ENCODE measurements around the gene CTSL.

- TF ChIP-seq GLIS3 (CRISPR knock-in tag; IDR thresholded peaks at IDR 0.05) (no peak), TCF4 (CRISPR knock-in tag; IDR thresholded peaks at IDR 0.05; ENCODE audit: borderline replicate concordance) (no peak), ISL1 (CRISPR knock-in tag; IDR thresholded peaks at IDR 0.05) (no peak), ESRRG (CRISPR knock-in tag; IDR thresholded peaks at IDR 0.05) (no peak), PPARA (CRISPR knock-in tag; IDR thresholded peaks at IDR 0.05; ENCODE audit: borderline replicate concordance) (no peak), TOX (CRISPR knock-in tag; IDR thresholded peaks at IDR 0.05; ENCODE audit: borderline replicate concordance) (no peak), ZNF70 (CRISPR knock-in tag; IDR thresholded peaks at IDR 0.05) (no peak), ZC3H10 (CRISPR knock-in tag; IDR thresholded peaks at IDR 0.05) (no peak), ZNF8 (CRISPR knock-in tag; IDR thresholded peaks at IDR 0.05) (no peak)
- TF ChIP-seq, protein P1, sequence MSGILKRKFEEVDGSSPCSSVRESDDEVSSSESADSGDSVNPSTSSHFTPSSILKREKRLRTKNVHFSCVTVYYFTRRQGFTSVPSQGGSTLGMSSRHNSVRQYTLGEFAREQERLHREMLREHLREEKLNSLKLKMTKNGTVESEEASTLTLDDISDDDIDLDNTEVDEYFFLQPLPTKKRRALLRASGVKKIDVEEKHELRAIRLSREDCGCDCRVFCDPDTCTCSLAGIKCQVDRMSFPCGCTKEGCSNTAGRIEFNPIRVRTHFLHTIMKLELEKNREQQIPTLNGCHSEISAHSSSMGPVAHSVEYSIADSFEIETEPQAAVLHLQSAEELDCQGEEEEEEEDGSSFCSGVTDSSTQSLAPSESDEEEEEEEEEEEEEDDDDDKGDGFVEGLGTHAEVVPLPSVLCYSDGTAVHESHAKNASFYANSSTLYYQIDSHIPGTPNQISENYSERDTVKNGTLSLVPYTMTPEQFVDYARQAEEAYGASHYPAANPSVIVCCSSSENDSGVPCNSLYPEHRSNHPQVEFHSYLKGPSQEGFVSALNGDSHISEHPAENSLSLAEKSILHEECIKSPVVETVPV (CRISPR knock-in tag; IDR thresholded peaks at IDR 0.05): no peak
- TF ChIP-seq, protein P2, sequence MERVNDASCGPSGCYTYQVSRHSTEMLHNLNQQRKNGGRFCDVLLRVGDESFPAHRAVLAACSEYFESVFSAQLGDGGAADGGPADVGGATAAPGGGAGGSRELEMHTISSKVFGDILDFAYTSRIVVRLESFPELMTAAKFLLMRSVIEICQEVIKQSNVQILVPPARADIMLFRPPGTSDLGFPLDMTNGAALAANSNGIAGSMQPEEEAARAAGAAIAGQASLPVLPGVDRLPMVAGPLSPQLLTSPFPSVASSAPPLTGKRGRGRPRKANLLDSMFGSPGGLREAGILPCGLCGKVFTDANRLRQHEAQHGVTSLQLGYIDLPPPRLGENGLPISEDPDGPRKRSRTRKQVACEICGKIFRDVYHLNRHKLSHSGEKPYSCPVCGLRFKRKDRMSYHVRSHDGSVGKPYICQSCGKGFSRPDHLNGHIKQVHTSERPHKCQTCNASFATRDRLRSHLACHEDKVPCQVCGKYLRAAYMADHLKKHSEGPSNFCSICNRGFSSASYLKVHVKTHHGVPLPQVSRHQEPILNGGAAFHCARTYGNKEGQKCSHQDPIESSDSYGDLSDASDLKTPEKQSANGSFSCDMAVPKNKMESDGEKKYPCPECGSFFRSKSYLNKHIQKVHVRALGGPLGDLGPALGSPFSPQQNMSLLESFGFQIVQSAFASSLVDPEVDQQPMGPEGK (CRISPR knock-in tag; IDR thresholded peaks at IDR 0.05; ENCODE audit: borderline replicate concordance): no peak
These were observed 31.6 kb upstream of the CTSL start for GRCh38 chr9:87694236-87694755.
